ENCODE data around the gene FAR2.

Gene FAR2

DNA sequence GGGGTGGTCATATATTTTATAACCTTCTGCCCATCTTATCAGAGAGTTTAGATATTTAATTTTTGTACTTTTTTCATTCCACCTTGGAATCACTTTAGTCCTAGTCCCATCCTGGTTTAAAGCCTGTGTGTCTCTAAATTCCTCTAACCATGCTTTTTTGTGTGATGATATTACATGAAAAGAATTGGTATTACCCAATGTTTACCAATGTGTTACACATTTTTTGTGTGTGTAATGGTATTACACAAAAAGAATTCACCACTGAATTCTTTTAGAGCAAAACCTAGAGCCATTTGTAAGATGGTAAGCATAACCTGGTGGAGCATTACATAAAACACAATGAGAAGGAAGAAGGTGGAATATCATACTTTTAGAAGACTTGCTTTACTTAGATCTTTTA, 77.5 kb downstream of the FAR2 start:
- TF ChIP-seq, protein P1, sequence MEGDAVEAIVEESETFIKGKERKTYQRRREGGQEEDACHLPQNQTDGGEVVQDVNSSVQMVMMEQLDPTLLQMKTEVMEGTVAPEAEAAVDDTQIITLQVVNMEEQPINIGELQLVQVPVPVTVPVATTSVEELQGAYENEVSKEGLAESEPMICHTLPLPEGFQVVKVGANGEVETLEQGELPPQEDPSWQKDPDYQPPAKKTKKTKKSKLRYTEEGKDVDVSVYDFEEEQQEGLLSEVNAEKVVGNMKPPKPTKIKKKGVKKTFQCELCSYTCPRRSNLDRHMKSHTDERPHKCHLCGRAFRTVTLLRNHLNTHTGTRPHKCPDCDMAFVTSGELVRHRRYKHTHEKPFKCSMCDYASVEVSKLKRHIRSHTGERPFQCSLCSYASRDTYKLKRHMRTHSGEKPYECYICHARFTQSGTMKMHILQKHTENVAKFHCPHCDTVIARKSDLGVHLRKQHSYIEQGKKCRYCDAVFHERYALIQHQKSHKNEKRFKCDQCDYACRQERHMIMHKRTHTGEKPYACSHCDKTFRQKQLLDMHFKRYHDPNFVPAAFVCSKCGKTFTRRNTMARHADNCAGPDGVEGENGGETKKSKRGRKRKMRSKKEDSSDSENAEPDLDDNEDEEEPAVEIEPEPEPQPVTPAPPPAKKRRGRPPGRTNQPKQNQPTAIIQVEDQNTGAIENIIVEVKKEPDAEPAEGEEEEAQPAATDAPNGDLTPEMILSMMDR (IDR thresholded peaks at IDR 0.05; ENCODE audit: low read depth, low read length), result no peak
- no peak overlapping the region for H3K4me3 ChIP-seq (ENCODE audit: low read depth, low read length)

DNA sequence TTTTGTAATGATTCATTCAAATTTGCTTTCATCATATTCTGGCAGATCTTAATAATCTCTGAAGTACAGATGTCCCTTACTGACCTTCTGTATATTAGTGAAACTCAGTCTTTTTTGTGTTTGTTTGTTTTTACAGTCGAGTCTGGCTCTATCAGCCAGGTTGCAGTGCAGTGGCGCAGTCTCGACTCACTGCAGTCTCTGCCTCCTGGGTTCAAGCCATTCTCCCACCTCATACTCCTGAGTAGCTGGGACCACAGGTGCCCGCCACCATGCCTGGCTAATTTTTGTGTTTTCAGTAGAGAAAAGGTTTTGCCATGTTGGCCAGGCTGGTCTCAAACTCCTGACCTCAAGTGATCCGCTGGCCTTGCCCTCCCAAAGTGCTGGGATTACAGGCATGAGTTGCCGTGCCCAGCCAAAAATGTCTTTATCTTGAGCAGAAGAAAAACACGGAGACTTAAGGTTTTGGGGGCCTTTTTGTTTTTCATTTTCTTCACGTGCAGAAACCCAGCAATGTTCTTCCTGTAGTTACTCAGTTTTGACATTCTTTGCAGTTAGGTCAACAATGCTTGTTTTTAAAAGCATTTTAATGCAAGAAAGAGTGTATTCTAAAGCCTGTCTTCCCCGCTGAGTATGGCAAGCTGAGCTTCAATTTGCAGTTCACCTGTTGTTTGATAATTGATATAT, 79.5 kb downstream of the FAR2 start:
- TF ChIP-seq, protein P1 (IDR thresholded peaks at IDR 0.05; ENCODE audit: low read depth, low read length), result no peak
- H3K4me3 ChIP-seq (ENCODE audit: low read depth, low read length), result no peak overlapping the region

DNA sequence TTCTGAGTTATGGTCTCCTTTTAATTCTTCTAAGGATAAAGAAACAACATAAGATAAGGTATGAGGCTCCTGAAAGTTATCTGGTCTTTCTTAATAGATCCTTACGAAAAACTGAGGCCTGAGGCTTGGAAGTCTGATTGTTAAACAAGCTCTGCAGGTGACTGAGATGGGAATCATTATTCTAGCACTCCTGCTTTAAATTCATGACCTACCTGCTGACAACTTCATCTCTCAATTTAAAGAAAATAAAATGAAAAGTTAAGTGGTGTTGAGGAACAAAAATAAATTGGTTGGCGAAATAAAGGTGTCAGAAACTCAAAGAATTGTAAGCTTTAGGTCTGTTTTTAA, 80.1 kb downstream of the FAR2 start:
- H3K4me3 ChIP-seq (ENCODE audit: low read depth, low read length), result no peak overlapping the region
- TF ChIP-seq, protein P1 (IDR thresholded peaks at IDR 0.05; ENCODE audit: low read depth, low read length), result no peak

DNA sequence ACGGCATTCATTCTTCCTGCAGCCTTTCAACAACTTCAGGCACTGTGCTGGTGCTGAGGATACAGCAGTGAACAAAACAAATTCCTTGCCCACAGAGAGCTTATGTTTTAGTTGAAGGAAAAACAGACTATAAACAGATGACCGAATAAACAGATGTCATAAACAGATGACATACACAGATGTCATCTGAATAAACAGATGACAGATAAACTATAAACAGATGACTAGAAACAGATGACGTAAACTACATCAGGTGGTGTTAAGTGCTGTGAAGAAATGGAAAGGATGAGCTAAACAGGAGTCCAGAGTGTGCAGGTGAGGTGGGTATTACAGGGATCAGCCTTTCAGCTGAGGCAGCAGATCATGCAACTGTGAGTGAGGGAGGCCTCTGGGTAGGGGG, 80.9 kb downstream of the FAR2 start:
- TF ChIP-seq, protein P1 (IDR thresholded peaks at IDR 0.05; ENCODE audit: low read depth, low read length), result no peak
- H3K4me3 ChIP-seq (ENCODE audit: low read depth, low read length), result no peak overlapping the region

DNA sequence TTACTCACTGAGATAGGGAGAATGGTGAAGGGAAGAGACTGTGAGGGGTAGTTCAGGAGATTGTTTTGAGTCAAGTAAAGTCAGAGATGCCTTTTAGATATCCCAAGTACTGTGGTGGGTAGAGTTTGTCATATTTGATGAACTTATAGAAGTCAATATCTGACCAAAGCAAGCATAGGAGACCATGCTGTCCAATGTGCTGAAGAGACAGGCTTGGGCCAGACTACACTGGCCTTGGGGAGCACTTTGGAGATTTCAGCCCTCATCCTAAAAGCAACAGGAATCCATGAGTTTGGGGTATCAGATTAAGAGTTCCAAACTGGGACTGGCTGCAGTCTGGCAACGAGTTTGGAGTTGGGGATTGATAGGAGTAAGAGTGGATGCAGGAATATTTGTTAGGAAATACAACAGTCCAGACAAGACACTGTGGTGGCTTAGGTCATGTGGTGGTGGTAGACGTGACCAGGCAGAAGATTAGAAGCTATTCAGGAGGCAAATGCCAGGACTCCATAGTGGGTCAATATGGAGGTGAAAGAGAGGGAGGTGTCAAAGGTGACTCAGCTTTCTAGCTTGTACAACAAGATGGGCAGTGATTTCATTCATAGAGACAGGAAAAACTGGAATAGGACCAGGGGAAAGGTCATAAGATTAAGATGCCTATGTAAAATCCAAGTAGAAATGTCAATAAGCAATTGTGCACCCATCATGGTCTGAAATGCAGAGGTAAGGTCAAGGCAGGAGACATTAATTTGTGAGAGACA, 81.9 kb downstream of the FAR2 start:
- TF ChIP-seq, protein P1 (IDR thresholded peaks at IDR 0.05; ENCODE audit: low read depth, low read length), result no peak
- no peak overlapping the region for H3K4me3 ChIP-seq (ENCODE audit: low read depth, low read length)

DNA sequence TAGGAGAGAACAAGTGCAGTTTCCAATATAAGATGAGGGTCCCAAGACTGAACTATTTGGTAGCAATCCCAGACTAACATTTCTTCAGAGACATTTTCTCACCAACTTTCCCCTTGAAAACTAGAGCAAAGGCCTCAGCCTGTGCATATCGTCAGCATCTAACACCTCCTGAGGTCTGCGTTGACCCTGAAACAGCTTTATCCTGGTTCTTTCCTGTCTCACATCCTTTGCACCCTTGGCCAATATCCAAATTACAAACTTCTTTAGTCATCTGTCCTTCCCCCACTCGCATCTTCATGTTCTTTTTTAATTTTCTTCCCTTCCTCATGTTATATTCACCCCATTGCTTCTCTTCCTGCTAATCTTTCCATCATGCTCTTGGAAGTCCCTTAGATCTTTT, 83.0 kb downstream of the FAR2 start:
- H3K4me3 ChIP-seq (ENCODE audit: low read depth, low read length), result no peak overlapping the region
- TF ChIP-seq, protein P1 (IDR thresholded peaks at IDR 0.05; ENCODE audit: low read depth, low read length), result no peak

DNA sequence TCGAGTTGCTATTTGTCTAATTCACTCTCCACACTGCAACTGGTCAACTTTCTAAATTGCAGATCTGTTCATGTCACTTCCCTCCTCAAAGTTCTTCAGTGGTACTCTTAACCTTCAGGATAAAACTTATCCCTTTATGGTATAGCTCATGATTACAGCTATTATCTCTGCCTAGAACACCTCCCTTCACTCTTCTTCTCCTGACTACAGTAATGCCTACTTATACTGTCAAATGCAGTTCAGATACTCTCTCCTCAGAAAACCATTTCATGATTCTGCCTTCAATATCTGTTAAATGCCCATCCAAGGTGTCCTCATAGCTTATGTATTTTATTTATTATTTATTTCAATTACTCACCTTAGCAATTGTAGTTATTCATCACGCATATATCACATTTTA, 85.5 kb downstream of the FAR2 start:
- no peak overlapping the region for H3K4me3 ChIP-seq (ENCODE audit: low read depth, low read length)
- TF ChIP-seq, protein P1 (IDR thresholded peaks at IDR 0.05; ENCODE audit: low read depth, low read length), result no peak

Measured in WI38 (cell line).